GM19023 (cell line): ENCODE results near the gene PTX3.

ENCODE experiments used
- ATAC-seq: cut with Tn5 transposase; IDR thresholded peaks from one replicate; pipeline ENCODE4 v1.9.1; 2021; ENCODE audit warnings: mild to moderate bottlenecking, moderate library complexity; ENCODE audit not compliant: unreplicated experiment

PTX3 gene

GRCh38 chr3:157420606-157421130 lies 16.0 kb upstream of the PTX3 start:
- ATAC-seq = no peak

GRCh38 chr3:157423337-157423736 lies 13.3 kb upstream of the PTX3 start:
- no peak for ATAC-seq

- ATAC-seq = no peak
These were observed 8.7 kb upstream of the PTX3 start for GRCh38 chr3:157427901-157428300.

DNA sequence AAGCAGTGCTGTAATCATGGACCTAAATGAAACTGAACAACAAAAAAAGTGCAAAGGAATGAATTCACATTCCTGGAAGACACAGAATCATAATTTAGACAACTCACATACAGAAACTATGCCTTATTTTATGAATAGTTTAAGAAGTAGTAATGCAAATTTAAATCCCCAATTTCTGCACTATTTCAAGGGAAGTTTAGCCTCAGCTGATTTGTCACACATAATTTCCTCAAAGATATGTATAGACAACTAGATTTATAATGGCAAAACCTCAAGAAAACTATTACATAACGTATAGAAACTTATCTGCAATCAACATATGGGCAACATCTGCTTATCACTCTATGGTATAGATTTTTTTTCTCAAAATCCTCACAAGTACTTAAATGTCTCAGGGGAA lies 7.8 kb upstream of the PTX3 start:
- no peak for ATAC-seq

DNA sequence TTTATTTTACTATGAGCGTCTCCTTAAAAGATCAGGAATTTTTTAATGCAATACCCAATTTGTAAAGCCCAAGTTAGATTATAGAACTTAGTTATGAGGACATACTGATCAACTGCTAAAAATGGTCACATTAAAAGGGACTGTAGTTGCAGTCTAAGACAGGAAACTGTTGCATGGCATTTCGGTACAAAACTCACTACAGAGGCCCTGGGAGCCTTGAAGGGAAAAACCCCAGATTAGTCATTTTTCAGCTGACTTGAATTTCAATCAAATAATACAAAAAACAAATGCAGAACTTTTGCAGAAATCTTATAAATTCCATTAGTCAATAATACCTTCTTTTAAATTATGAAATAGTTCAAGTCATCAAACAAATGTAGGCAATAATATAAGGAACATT lies 6.9 kb upstream of the PTX3 start:
- no peak for ATAC-seq

GRCh38 chr3:157438194-157438730 lies 1.6 kb downstream of the PTX3 start:
- no peak for ATAC-seq

GRCh38 chr3:157441102-157441624 lies 4.5 kb downstream of the PTX3 start:
- ATAC-seq = no peak

GRCh38 chr3:157442729-157443128 lies 6.1 kb downstream of the PTX3 start:
- no peak for ATAC-seq

DNA sequence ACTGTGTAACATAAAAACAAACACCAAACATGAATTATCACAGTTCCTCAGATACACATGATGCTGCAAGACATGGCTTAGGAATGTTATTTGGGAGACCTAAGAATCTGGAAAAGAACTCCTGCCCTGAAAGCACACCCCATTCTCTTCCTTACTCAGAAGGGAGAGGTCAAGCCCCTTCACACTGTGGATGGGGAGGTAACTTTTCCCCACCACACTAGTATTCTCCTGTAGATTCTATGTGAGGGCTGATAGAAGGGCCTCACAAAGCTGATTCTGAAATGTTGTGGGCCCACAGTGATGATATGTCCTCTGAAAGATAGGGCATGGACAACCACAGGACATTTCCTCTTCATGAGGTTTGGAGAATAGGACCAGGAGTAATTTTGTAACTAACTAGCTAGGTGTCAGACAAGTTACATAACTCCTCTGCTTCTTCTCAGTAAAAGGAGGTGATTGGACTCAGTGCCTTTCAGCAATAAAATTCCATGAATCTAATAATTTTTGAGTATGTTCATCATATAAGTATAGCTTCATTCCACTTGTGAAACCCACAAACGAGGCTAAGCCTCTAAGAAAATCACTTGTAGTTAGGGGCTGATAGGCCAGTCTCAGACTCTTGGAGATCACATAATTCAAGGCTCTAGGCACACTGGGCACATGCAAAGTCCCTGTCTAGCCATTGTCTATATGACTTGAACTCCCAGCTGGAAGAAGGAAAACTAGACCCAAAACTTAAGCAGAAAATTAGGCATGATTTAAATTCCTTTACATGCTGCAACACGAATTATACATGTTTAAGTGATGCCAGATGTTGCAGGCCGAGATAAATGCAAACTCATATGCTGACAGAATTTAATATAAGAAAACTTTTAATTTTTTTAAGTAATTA lies 7.5 kb downstream of the PTX3 start:
- no peak for ATAC-seq

DNA sequence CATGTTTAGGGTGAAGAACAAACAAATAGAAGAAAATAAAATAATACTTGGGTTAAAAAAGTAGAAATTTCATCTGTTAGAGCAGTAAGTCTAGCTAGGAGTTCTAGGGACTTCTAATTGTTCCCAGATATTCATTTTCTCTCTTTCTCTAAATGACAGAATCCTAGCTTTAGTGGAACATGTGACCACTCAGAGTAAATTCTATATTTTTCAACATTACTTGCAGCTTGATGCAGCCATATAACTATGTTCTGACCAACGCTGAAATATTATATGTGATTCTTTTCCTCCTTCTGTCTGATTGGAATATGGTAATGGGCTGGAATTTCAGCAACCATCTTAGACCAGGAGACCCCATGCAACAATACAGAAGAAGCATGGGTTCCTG lies 8.1 kb downstream of the PTX3 start:
- ATAC-seq = no peak

- no peak for ATAC-seq
These were observed 9.2 kb downstream of the PTX3 start for GRCh38 chr3:157445857-157446256.

DNA sequence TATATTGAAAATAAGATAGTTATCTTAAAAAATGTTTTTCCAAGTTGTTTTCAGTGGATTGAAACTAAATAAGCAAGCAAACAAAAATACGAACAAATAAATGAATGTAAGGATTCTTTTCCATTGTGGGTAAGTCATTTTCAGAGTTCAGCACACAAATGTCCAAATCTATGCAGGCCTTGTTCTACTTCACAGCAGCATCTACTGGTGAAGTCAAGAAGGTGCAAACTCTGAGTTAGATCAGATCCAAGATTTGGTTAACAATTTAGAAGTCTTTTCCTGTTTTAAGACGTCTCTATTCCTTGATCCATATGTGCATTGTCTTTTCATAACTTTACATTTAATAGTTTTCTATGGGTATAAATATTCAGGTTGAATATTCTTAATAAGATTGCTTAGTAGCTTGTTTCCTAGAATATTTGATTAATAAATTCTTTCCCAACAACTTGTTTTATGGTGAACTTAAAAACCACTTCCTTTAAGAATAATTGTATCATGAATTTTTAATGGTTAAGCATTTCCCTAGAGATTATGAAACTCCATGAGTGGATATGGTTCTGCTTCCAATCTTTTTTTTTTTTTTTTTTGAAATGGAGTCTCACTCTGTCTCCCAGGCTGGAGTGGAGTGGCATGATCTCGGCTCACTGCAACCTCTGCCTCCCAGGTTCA lies 10.5 kb downstream of the PTX3 start:
- ATAC-seq = no peak

DNA sequence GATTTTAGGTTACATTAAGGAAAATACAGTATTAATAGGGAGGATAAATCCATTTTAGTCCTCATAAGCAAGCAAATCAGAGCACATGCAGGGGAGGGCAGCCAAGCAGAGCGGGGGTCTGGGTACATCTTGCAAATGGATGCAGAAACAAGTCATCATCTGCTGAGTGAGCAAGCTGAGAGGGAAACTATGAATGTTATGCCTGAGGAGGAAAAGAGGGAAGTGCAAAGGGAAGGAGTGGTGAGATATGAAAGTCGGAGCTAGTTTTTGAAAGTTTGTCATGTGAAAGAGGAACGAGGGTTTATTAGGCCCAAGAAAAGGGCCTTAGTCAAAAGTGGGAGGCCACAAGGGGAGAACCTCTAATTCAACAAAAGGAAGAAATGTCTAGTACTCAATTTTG lies 15.4 kb downstream of the PTX3 start:
- ATAC-seq = no peak

DNA sequence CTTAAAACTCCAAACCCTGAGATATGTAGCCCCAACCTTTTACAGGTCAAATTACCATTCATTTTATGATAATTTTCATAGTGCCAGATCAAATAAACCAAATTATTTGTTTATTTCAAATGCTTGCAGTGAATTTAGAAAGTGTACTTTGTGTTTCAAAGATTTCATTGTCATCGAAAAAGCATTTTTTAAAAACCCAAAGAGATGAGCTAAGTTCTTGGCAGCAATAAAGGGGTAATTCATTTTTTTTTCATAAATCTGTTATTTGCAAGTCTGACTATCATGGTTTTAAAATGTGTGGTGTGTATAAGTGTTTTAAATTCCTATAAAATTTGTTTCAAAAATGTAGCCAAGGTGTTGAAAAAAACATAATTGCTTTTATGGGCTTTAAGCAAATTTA lies 17.2 kb downstream of the PTX3 start:
- no peak for ATAC-seq

DNA sequence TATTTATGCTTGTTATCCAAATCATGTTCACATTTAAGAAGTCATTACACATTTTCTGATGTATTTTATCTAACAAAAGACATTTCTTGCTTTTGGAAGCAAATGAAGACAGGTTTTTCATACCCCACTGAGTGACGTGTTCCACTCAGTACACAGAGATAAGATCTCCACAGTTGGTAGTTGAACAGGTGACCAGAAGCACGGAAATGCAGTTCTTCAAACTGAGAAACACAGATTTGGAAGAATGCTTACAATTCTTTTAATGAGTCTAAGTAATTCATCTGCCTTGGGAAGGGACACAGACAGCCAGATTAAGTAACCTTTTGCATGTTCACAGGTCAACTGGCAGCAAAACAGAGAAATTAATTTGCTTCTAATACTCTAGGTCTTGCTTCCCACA lies 23.1 kb downstream of the PTX3 start:
- ATAC-seq = no peak

GRCh38 chr3:157460253-157460652 lies 23.6 kb downstream of the PTX3 start:
- no peak for ATAC-seq

- ATAC-seq = no peak
These were observed 27.2 kb downstream of the PTX3 start for GRCh38 chr3:157463816-157464215.

DNA sequence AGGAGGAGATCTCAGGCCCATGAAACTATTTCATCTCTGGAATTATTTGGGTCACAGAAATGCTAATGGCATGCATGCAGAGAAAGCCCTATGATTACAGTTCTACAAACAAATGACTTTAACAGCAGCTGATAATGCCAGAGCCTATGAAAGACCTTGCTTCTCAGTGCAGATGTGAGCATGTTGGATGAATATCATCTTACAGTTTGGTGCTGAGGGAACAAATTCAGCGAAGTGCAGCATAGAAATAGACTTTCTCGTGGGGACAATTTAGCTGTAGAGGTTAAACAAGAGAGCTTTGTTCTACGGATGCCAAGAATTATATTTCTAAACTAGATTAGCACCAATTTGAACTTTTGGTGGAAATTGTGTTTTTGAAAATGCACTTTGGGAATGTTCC lies 27.7 kb downstream of the PTX3 start:
- ATAC-seq = no peak

GRCh38 chr3:157465741-157466140 lies 29.1 kb downstream of the PTX3 start:
- ATAC-seq = no peak

DNA sequence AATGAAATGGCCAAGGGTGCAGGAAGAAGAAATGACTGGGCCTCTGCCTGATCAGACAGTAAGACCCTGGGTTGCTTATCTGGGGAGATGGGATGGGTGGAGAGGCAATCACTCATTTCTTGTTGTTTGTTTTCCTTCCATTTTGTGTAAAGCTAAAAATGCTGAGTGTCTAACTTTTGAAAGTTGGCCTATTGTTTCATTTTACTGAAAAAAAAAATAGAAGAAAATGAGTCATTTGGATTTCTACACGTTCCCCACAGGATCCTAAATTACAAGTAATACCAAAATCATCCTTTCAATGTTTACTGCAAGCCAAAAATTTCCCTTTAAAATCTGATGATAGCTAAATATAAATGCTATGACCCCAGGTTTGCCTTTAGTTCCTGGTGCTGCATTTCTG lies 30.6 kb downstream of the PTX3 start:
- no peak for ATAC-seq

DNA sequence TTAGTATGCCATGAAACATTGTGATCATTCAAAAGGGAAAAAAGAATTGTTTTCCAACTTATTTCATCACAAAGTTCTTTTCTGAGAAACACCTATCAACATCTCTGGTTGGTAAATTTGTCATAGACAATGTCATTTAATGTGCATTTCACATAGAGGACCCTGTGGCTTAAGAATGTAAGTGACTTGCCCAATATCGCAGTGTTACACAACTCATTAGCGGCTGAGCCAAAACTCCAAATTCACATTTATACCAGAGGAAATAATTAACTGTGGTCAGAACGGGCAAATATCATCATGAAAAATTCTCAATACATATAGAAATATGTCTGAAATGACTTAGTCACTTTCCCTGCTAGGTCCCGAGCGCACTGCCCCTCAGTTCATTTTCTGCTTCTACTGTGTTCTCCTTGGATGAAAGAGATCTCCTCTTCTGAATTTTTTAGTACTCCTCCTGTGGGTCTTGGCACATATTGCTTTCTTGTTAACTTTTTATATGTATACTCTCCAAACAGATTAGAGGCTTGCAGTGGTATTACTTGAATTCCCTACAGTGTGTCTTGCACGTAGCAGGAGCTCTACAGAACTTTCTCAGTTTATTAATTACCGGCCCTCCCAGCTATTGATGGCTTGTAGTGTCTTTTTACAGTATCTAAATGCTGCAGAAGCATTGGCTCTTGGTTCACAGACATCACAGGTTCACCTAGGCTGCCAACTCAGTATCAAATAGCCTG lies 33.1 kb downstream of the PTX3 start:
- ATAC-seq = no peak
